D721Med (cell line): Measurements from ENCODE around the gene POLE4.

Source experiments
- DNase-seq: peaks from one replicate; pipeline ENCODE4 v3.0.0; 2011; ENCODE audit warnings: low spot score; ENCODE audit not compliant: insufficient read length
- FAIRE-seq: peaks from 2 replicates; lab custom pipeline; 2011; peaks lifted over from hg19 to GRCh38; lab: Jason Lieb, UNC
- TF ChIP-seq, protein P1 (sequence below): IDR thresholded peaks from 2 replicates; pipeline ENCODE4 v1.5.1; 2012; ENCODE audit warnings: mild to moderate bottlenecking, control low read depth; ENCODE audit not compliant: insufficient read depth; ENCODE audit errors: missing control alignments

Gene POLE4

DNA sequence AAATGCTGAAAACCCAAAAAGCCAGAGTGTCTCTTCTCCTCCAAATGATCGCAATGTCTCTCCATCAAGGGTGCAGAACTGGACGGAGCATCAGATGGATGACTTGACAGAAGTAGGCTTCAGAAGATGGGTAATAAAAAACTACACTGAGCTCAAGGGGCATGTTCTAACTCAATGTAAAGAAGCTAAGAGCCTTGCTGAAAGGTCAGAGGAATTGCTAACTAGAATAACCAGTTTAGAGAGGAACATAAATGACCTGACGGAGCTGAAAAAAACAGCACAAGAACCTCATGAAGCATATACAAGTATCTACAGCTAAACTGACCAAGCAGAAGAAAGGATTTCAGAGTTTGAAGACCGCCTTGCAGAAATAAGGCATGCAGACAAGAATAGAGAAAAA is 9.7 kb upstream of the POLE4 start:
- DNase-seq (no peak), FAIRE-seq (no peak)
- TF ChIP-seq, protein P1, sequence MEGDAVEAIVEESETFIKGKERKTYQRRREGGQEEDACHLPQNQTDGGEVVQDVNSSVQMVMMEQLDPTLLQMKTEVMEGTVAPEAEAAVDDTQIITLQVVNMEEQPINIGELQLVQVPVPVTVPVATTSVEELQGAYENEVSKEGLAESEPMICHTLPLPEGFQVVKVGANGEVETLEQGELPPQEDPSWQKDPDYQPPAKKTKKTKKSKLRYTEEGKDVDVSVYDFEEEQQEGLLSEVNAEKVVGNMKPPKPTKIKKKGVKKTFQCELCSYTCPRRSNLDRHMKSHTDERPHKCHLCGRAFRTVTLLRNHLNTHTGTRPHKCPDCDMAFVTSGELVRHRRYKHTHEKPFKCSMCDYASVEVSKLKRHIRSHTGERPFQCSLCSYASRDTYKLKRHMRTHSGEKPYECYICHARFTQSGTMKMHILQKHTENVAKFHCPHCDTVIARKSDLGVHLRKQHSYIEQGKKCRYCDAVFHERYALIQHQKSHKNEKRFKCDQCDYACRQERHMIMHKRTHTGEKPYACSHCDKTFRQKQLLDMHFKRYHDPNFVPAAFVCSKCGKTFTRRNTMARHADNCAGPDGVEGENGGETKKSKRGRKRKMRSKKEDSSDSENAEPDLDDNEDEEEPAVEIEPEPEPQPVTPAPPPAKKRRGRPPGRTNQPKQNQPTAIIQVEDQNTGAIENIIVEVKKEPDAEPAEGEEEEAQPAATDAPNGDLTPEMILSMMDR, result no peak

DNA sequence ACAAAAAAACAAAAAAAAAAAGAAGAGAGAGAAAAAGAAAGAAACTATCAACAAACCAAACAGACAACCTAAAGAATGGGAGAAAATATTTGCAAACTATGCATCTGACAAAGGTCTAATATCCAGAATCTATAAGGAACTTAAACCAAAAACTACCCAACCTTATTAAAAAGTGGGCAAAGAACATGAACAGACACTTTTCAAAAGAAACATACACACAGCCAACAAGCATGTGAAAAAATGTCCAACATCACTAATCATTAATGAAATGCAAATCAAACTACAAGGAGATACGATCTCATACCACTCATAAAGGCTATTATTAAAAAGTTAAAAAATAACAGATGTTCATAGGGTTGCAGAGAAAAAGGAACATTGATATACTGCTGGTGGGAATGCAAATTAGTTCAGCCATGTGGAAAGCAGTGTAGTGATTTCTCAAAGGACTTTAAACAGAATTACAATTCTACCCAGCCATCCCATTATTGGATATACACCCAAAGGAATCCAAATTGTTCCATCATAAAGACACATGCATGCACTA is 7.2 kb upstream of the POLE4 start:
- no peak for FAIRE-seq
- TF ChIP-seq, protein P1, result no peak

DNA sequence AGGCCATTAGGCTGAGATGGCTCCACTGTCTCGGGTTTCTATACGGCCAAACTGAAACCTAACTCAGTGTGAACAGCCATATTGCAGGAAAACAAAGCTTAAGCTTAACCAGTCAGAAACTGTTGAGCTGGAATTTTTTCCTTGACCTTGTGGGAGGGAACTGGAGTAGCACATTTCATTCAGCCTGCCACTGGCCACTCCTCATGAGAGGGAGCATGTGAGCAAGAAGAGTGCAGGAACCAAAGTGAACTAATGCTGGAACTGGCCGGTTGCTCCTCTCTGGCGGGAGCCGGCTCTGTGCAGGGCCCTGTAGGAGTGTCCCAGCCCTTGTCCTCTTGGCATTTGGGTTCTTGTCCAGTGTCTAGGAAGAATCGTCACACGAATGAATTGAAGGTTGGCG is 5.9 kb upstream of the POLE4 start:
- TF ChIP-seq, protein P1, result no peak
- FAIRE-seq (no peak), DNase-seq (no peak)

More for the DNA sequence above, 7.2 kb upstream of the POLE4 start:
- no peak for DNase-seq

DNA sequence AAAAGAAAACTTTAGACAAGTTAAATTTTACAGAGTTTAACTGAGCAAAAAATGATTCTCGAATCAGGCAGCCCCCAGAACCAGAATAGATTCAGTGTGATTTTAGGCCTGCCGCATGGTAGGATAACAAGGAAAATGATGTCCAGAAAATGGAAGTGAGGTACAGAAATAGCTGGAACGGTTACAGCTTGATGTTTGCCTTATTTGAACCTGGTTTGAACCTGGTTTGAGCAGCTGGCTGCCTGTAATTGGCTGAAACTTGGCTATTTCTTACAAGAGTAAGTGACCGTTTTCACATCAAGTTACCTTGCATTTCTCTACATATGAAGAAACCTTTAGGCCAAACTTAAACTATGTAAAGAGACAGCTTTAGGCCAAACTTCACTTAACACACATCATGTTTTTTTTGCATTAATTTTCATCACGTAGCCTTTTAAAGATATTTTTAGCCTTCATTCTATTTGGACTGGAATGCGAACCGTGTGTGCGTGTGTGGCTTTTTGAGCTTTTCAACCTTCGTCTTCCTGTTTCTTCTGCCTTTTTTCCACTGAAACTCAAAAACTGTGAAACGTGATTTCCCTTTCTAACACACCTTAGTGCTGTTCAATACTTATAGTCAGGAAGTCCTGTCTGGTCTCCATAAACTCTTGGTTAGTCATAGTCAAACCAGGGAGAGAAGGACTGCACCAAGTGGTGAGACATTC is 4.5 kb upstream of the POLE4 start:
- DNase-seq (no peak), FAIRE-seq (no peak)
- TF ChIP-seq, protein P1, result no peak

DNA sequence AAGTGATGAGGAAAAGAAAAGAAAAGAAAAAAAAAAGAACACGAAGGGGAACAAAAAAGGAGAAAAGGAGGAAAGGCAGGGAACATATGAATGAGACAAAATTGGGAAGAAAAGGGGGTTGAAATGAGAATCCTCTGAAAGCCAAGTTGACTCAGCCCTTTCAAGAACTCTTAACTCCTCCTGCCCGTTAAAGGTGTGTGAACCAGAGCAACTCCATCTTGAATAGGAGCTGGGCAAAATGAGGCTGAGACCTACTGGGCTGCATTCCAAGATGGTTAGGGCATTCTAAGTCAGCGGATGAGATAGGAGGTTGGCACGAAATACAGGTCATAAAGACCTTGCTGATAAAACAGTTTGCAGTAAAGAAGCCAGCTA is 4.0 kb upstream of the POLE4 start:
- no peak for DNase-seq
- FAIRE-seq, result no peak
- TF ChIP-seq, protein P1, result no peak

DNA sequence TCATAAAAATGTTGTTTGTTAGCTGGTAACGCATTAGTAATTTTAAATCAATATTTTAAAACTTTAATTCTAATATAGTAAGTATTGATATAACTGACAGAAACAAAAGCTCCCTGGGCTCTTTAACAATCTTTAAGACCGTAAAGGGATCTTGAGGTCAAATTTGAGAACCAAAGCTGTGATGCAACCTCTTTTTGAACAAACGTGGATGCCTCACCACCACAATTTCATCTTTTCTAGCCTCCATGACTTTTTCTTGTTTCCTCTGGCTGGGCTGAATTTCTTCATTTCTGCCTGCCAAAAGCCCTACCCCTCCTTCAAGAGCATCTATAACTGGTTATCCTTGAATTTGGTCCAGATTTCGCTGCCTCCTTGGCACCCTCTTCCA is 563 bp upstream of the POLE4 start:
- FAIRE-seq, result no peak
- TF ChIP-seq, protein P1, result no peak

DNA sequence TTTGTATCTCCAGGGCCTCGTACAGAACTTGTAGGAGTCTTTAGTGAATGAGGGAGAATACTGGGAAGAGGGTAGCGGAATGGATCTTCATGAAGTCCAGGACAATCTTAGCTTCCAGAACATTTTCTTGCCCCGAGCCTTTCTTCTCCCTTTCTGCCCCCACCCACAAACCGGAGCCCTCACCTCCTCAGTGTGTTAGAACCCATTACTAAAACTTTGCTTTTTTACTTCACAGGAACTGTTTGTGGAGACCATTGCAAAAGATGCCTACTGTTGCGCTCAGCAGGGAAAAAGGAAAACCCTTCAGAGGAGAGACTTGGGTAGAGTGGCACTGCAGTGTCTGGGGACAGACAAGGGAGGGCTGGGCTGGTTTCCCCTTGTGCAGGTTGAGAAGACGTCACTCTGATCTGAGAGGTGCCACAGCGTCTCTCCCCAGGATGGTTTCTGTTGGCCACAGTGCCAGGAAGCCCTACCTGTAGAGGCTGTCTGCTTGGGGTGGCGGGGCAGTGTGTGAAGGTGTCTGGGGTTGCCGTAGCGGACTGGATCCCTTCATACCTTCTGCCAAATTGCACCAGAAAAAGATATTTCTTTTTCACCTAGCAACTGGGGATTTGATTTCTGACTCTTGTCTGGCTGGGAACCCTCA is 786 bp downstream of the POLE4 start:
- DNase-seq, result no peak
- FAIRE-seq, result no peak
- TF ChIP-seq, protein P1, result no peak

More for the DNA sequence above, 563 bp upstream of the POLE4 start:
- no peak for DNase-seq
